VCaP (cell line): Measurements from ENCODE around the gene FAM163A.
"Not testable (repeated sequence)": the region's sequence is repeated elsewhere in the genome, so short reads cannot be mapped to it uniquely, and the experiment has no call there.

Source experiments
- H3K27ac ChIP-seq: fragments of 450-650 bp; 2 replicates; pipeline ENCODE4 v1.5.1; 2017
- CTCF ChIP-seq: fragments of 450-650 bp; conservative IDR thresholded peaks from 2 replicates; pipeline ENCODE4 v1.5.1; 2017; ENCODE audit warnings: mild to moderate bottlenecking, moderate library complexity

The FAM163A gene

GRCh38 chr1:179742717-179743678, at the start of gene FAM163A:
Gene FAM163A, plus strand, starts transcription at chr1:179743291. Its CDS starts 69,807 bp downstream, at chr1:179813098.
- H3K27ac ChIP-seq: no peak within 1 kb of the TSS
- TF ChIP-seq CTCF: no peak

- H3K27ac ChIP-seq: not testable (repeated sequence)
These were observed 48.6 kb upstream of the FAM163A start for GRCh38 chr1:179694530-179694929.

GRCh38 chr1:179702946-179703539, 40.0 kb upstream of the FAM163A start:
- no peak overlapping the region for H3K27ac ChIP-seq
- no peak for TF ChIP-seq CTCF

- peak; percentile 78 for TF ChIP-seq CTCF
These were observed 36.7 kb upstream of the FAM163A start for GRCh38 chr1:179706339-179706941.

GRCh38 chr1:179707406-179707805, 35.7 kb upstream of the FAM163A start:
- TF ChIP-seq CTCF: no peak
- no peak overlapping the region for H3K27ac ChIP-seq

More at GRCh38 chr1:179706339-179706941, 36.7 kb upstream of the FAM163A start:
- H3K27ac ChIP-seq: no peak overlapping the region

- no peak for TF ChIP-seq CTCF
- no peak overlapping the region for H3K27ac ChIP-seq
These were observed 34.5 kb upstream of the FAM163A start for GRCh38 chr1:179708434-179709195.

- H3K27ac ChIP-seq: no peak overlapping the region
- no peak for TF ChIP-seq CTCF
These were observed 33.2 kb upstream of the FAM163A start for GRCh38 chr1:179709841-179710329.
